CD4-positive, alpha-beta T cell treated with Interleukin-2 at 100 ng/mL for 4 hours (primary cell): Measurements from ENCODE around the gene SRP19.
A peak's percentile ranks its signal among the peaks of the same experiment; 100 is the strongest.
"Not testable (repeated sequence)": the region's sequence is repeated elsewhere in the genome, so short reads cannot be mapped to it uniquely, and the experiment has no call there.

ENCODE experiments used
- DNase-seq: peaks from one replicate; pipeline ENCODE4 v3.0.0-alpha.2; 2020; ENCODE audit warnings: low spot score

Gene SRP19

GRCh38 chr5:112870966-112871365 is 9.9 kb downstream of the SRP19 start:
- DNase-seq = no peak

- no peak for DNase-seq
Observed at GRCh38 chr5:112876362-112876761, 15.3 kb downstream of the SRP19 start.

- DNase-seq = no peak
Observed at GRCh38 chr5:112878101-112878500, 17.0 kb downstream of the SRP19 start.

GRCh38 chr5:112878760-112879159 is 17.7 kb downstream of the SRP19 start:
- DNase-seq = peak; percentile 89

GRCh38 chr5:112880219-112880964 is 19.3 kb downstream of the SRP19 start:
- no peak for DNase-seq

- no peak for DNase-seq
Observed at GRCh38 chr5:112883192-112883591, 22.1 kb downstream of the SRP19 start.

- DNase-seq = no peak
Observed at GRCh38 chr5:112885001-112885400, 23.9 kb downstream of the SRP19 start.

GRCh38 chr5:112886975-112887374 is 25.9 kb downstream of the SRP19 start:
- DNase-seq = peak; percentile 49

GRCh38 chr5:112892066-112892465 is 31.0 kb downstream of the SRP19 start:
- DNase-seq = not testable (repeated sequence)

- DNase-seq = no peak
Observed at GRCh38 chr5:112892776-112893175, 31.7 kb downstream of the SRP19 start.

- no peak for DNase-seq
Observed at GRCh38 chr5:112895682-112896081, 34.6 kb downstream of the SRP19 start.

- no peak for DNase-seq
Observed at GRCh38 chr5:112902561-112902960, 41.5 kb downstream of the SRP19 start.

GRCh38 chr5:112904996-112905395 is 43.9 kb downstream of the SRP19 start:
- not testable (repeated sequence) for DNase-seq

- DNase-seq = no peak
Observed at GRCh38 chr5:112906637-112907036, 45.5 kb downstream of the SRP19 start.

- DNase-seq = no peak
Observed at GRCh38 chr5:112907166-112907631, 46.1 kb downstream of the SRP19 start.

- no peak for DNase-seq
Observed at GRCh38 chr5:112908854-112909253, 47.8 kb downstream of the SRP19 start.

GRCh38 chr5:112910529-112910928 is 49.4 kb downstream of the SRP19 start:
- DNase-seq = no peak

- no peak for DNase-seq
Observed at GRCh38 chr5:112914584-112914983, 53.5 kb downstream of the SRP19 start.

- peak; percentile 34 for DNase-seq
Observed at GRCh38 chr5:112915831-112916230, 54.7 kb downstream of the SRP19 start.

GRCh38 chr5:112917453-112917995 is 56.4 kb downstream of the SRP19 start:
- DNase-seq = no peak

- DNase-seq = no peak
Observed at GRCh38 chr5:112918136-112918535, 57.0 kb downstream of the SRP19 start.

- DNase-seq = no peak
Observed at GRCh38 chr5:112918679-112919078, 57.6 kb downstream of the SRP19 start.
